GM23338 (cell line): ENCODE data around the gene PCNX1. TPM values are rescaled to one million over a fixed set of nuclear protein-coding genes. Genes with fewer than 3 reads are reported as not detected.

ENCODE experiments used
- ATAC-seq: fragments of 200-7000 bp; cut with Tn5 transposase; 3 replicates; pipeline ENCODE4 v1.9.1; 2020
- DNase-seq: peaks from one replicate; pipeline ENCODE4 v3.0.0-alpha.2; 2015; ENCODE audit warnings: low spot score
- H2AFZ ChIP-seq: fragments of 200-600 bp; sonication (generic); 2 replicates; pipeline ENCODE4 v1.8.0; 2016; ENCODE audit warnings: antibody characterized with exemption, mild to moderate bottlenecking, moderate library complexity
- H3F3A ChIP-seq: fragments of 200-600 bp; sonication (generic); replicated peaks from 2 replicates; pipeline ENCODE4 v1.8.0; 2017; ENCODE audit warnings: antibody characterized with exemption, mixed run types, low read depth
- H3K27ac ChIP-seq: fragments of 200-600 bp; sonication (generic); 2 replicates; pipeline ENCODE4 v1.6.1; 2016; ENCODE audit warnings: low read depth
- H3K27me3 ChIP-seq: fragments of 200-600 bp; sonication (generic); 2 replicates; pipeline ENCODE4 v1.8.0; 2016; ENCODE audit warnings: mild to moderate bottlenecking, mixed run types, moderate library complexity; ENCODE audit not compliant: insufficient read depth
- H3K36me3 ChIP-seq: fragments of 200-600 bp; sonication (generic); 2 replicates; pipeline ENCODE4 v1.8.0; 2016; ENCODE audit warnings: mild to moderate bottlenecking; ENCODE audit not compliant: insufficient read depth
- H3K4me1 ChIP-seq: fragments of 200-600 bp; sonication (generic); 2 replicates; pipeline ENCODE4 v1.8.0; 2016; ENCODE audit warnings: mild to moderate bottlenecking, moderate library complexity; ENCODE audit not compliant: insufficient read depth
- H3K4me2 ChIP-seq: fragments of 200-600 bp; sonication (generic); 2 replicates; pipeline ENCODE4 v1.7.1; 2017; ENCODE audit warnings: mixed run types
- H3K4me3 ChIP-seq: fragments of 200-600 bp; sonication (generic); 2 replicates; pipeline ENCODE4 v1.6.1; 2016; ENCODE audit warnings: mixed run types
- H3K79me2 ChIP-seq: fragments of 200-600 bp; sonication (generic); replicated peaks from 2 replicates; pipeline ENCODE4 v1.8.0; 2017; ENCODE audit warnings: mild to moderate bottlenecking; ENCODE audit not compliant: insufficient read depth
- H3K9me2 ChIP-seq: fragments of 200-600 bp; sonication (generic); 2 replicates; pipeline ENCODE4 v1.8.0; 2017; ENCODE audit not compliant: insufficient read depth
- H4K20me1 ChIP-seq: fragments of 200-600 bp; sonication (generic); replicated peaks from 2 replicates; pipeline ENCODE4 v1.8.0; 2017; ENCODE audit warnings: mild to moderate bottlenecking; ENCODE audit not compliant: insufficient read depth
- H3K27ac Mint-ChIP-seq: 2 replicates; pipeline ENCODE4 v1.8.0; 2020; ENCODE audit warnings: inconsistent platforms, mild to moderate bottlenecking, moderate library complexity, mixed read lengths
- H3K27me3 Mint-ChIP-seq: 3 replicates; pipeline ENCODE4 v1.8.0; 2022; ENCODE audit warnings: low read depth, mild to moderate bottlenecking, moderate library complexity, mixed read lengths, inconsistent platforms; ENCODE audit not compliant: insufficient read depth, poor library complexity
- H3K36me3 Mint-ChIP-seq: 3 replicates; pipeline ENCODE4 v1.8.0; 2021; ENCODE audit warnings: low read depth, mild to moderate bottlenecking, inconsistent platforms, moderate library complexity, mixed read lengths
- H3K4me1 Mint-ChIP-seq: 3 replicates; pipeline ENCODE4 v1.8.0; 2020; ENCODE audit warnings: mild to moderate bottlenecking, inconsistent platforms, mixed read lengths
- H3K4me3 Mint-ChIP-seq: 3 replicates; pipeline ENCODE4 v1.8.0; 2021; ENCODE audit warnings: moderate library complexity, mild to moderate bottlenecking, inconsistent platforms, mixed read lengths
- H3K9me3 Mint-ChIP-seq: 3 replicates; pipeline ENCODE4 v1.8.0; 2020; ENCODE audit warnings: moderate library complexity, mild to moderate bottlenecking, inconsistent platforms, mixed read lengths
- CREB1 ChIP-seq: fragments of 250-450 bp; sonication (Bioruptor Pico); IDR thresholded peaks from 2 replicates; pipeline ENCODE4 v1.5.0; 2020; ENCODE audit warnings: low read depth, mild to moderate bottlenecking, moderate library complexity
- CTCF ChIP-seq, 2 experiments: fragments of 200-600 bp in 1 of 2; sonication (generic) in 1 of 2; conservative IDR thresholded peaks; 2 replicates each; pipeline versions ENCODE4 v1.5.1 to v1.6.1; 2016 to 2017; ENCODE audit warnings: antibody characterized with exemption in 2 of 2, low read depth in 2 of 2, mild to moderate bottlenecking in 2 of 2, moderate library complexity in 1 of 2
- EZH2 ChIP-seq: fragments of 200-600 bp; sonication (generic); IDR thresholded peaks from one replicate; pipeline ENCODE4 v1.8.0; 2017; ENCODE audit warnings: antibody characterized with exemption, mild to moderate bottlenecking, low read depth; ENCODE audit not compliant: unreplicated experiment
- POLR2AphosphoS5 ChIP-seq: IDR thresholded peaks from 2 replicates; pipeline ENCODE4 v1.6.1; 2016; ENCODE audit warnings: antibody characterized with exemption, low read depth
- REST ChIP-seq: IDR thresholded peaks from one replicate; pipeline ENCODE4 v1.6.1; 2018; ENCODE audit warnings: antibody characterized with exemption; ENCODE audit not compliant: unreplicated experiment
- ZNF114 ChIP-seq: fragments of 250-450 bp; sonication (Bioruptor Pico); IDR thresholded peaks from 2 replicates; pipeline ENCODE4 v1.5.0; 2020; ENCODE audit warnings: mild to moderate bottlenecking, moderate library complexity
- long read RNA-seq: library from polyadenylated mRNA; unstranded; transcript quantifications from one replicate; pipeline ENCODE4 v2.0.0, GENCODE V29; 2020; ENCODE audit not compliant: unreplicated experiment
- polyA plus RNA-seq: library from polyadenylated mRNA; unstranded; fragments of >200 nt; fragmentation: Nextera tagmentation; extraction: Ambion mirVana; gene quantifications from 2 replicates; pipeline ENCODE4 v1.2.1, GENCODE V29; 2016
- total RNA-seq: library from RNA; depleted of rRNA; stranded (reverse); fragments of >200 nt; shearing (Covaris generic); gene quantifications from 2 replicates; pipeline ENCODE4 v1.2.3, GENCODE V29; 2014; rRNA removed

Gene PCNX1
- total RNA-seq (53.1 and 59.9 TPM in 2 replicates), polyA plus RNA-seq (17.3 and 19.4 TPM in 2 replicates)
- long read RNA-seq, partial matches to known transcripts, result 2 of 3 reads
- long read RNA-seq, other reads (novel, unspliced or antisense), result 1 of 3 reads

- no peaks in the 10 kb centered on the region for H3K9me2 ChIP-seq
- H3F3A ChIP-seq, result 0 out of 2 replicates have a peak, but pooled peaks cover 5% of the 10 kb centered on the region
- no peaks in the 10 kb centered on the region for H3K36me3 ChIP-seq
- DNase-seq, result peak; percentile 95
- no peak within 1 kb of the TSS; the same call in 1 of the 2 replicates for H3K27ac Mint-ChIP-seq
- peak within 1 kb of the TSS; percentile 95 for H2AFZ ChIP-seq
- peaks cover 44% of the 10 kb centered on the region for H3K4me1 Mint-ChIP-seq
- H3K27ac ChIP-seq, result no peak within 1 kb of the TSS
- H3K79me2 ChIP-seq, result peaks cover 44% of the 10 kb centered on the region
- H3K4me1 ChIP-seq, result peaks cover 30% of the 10 kb centered on the region
- H3K4me3 ChIP-seq, result peak within 1 kb of the TSS; percentile 77
- peaks cover 29% of the 10 kb centered on the region for H4K20me1 ChIP-seq
- no peaks in the 10 kb centered on the region for H3K27me3 ChIP-seq
- H3K27me3 Mint-ChIP-seq, result peaks cover 2% of the 10 kb centered on the region
- peak within 1 kb of the TSS; percentile 87 for H3K4me3 Mint-ChIP-seq
- H3K4me2 ChIP-seq, result peak within 1 kb of the TSS; percentile 96
- H3K36me3 Mint-ChIP-seq, result no peaks in the 10 kb centered on the region
- peak; percentile 68; the same call in 1 of the 2 replicates for TF ChIP-seq CREB1 (CRISPR knock-in tag)
- TF ChIP-seq EZH2, result no peak
- peak; percentile 58 to 83 for TF ChIP-seq CTCF (conservative IDR thresholded peaks at IDR 0.05; ENCODE audit: low read depth in 2 of 2)
- TF ChIP-seq REST, result no peak
- no peak for TF ChIP-seq ZNF114
- TF ChIP-seq POLR2AphosphoS5, result peak; percentile 31
- no peaks in the 10 kb centered on the region for H3K9me3 Mint-ChIP-seq
- ATAC-seq, result peak; percentile 84
These were observed at the start of gene PCNX1 for GRCh38 chr14:70907176-70907995. TSS of gene PCNX1 (plus strand) at chr14:70907459. CDS start at chr14:70907851, 392 bp downstream.

GRCh38 chr14:70857496-70857890 lies 49.8 kb upstream of the PCNX1 start:
- no peak overlapping the region for H3K4me2 ChIP-seq
- Mint-ChIP-seq H3K9me3 (no peaks in the 10 kb centered on the region), H3K4me1 (peaks cover 5% of the 10 kb centered on the region; the same call in 1 of the 3 replicates), H3K36me3 (no peaks in the 10 kb centered on the region), H3K27me3 (no peaks in the 10 kb centered on the region), H3K27ac (no peak overlapping the region), H3K4me3 (no peak overlapping the region)
- no peaks in the 10 kb centered on the region; the same call in 1 of the 2 replicates for H3K36me3 ChIP-seq
- peak overlapping the region; percentile 57; the same call in 1 of the 2 replicates for H2AFZ ChIP-seq
- peaks cover 18% of the 10 kb centered on the region for H3K9me2 ChIP-seq
- no peak overlapping the region for H3K27ac ChIP-seq
- H3F3A ChIP-seq, result no peaks in the 10 kb centered on the region
- no peaks in the 10 kb centered on the region for H3K27me3 ChIP-seq
- H3K4me1 ChIP-seq, result peaks cover 4% of the 10 kb centered on the region; the same call in 1 of the 2 replicates
- ATAC-seq (no peak), DNase-seq (no peak)
- H3K79me2 ChIP-seq, result no peaks in the 10 kb centered on the region
- no peaks in the 10 kb centered on the region for H4K20me1 ChIP-seq
- no peak overlapping the region for H3K4me3 ChIP-seq
- TF ChIP-seq REST (no peak), EZH2 (no peak), ZNF114 (no peak)
